Measurements from ENCODE around the gene CISD3. TPM values are rescaled to one million over a fixed set of nuclear protein-coding genes. Genes with fewer than 3 reads are reported as not detected.
A peak's percentile ranks its signal among the peaks of the same experiment; 100 is the strongest.

Gene CISD3
- total RNA-seq, 1 donor from 2014 or later: 27.6 TPM

- no peak for TF ChIP-seq CTCF (IDR thresholded peaks at IDR 0.05)
- no peaks in the 10 kb centered on the region for H3K9me3 ChIP-seq
- no peaks in the 10 kb centered on the region for H3K27me3 ChIP-seq
- H3K4me3 ChIP-seq: no peak overlapping the region
- peaks cover 0 to 24% of the 10 kb centered on the region in 2 donors for H3K4me1 ChIP-seq
- no peak for DNase-seq (ENCODE audit: low spot score in 2 of 2)
- peak overlapping the region; percentile 67 to 78 for H3K27ac ChIP-seq
- H3K36me3 ChIP-seq: peaks cover 21 to 33% of the 10 kb centered on the region in 2 donors
- intact Hi-C loops (cut with DNase I): no loop called here
Measured at GRCh38 chr17:38741461-38741860, 11.3 kb downstream of the CISD3 start.

- H3K27me3 ChIP-seq: no peaks in the 10 kb centered on the region
- DNase-seq (ENCODE audit: low spot score in 2 of 2): no peak
- intact Hi-C loops (cut with DNase I): no loop called here
- no peak overlapping the region for H3K4me3 ChIP-seq
- no peaks in the 10 kb centered on the region for H3K9me3 ChIP-seq
- TF ChIP-seq CTCF (IDR thresholded peaks at IDR 0.05): no peak
- peaks cover under 1 to 29% of the 10 kb centered on the region in 2 donors for H3K4me1 ChIP-seq
- H3K36me3 ChIP-seq: peaks cover 18 to 31% of the 10 kb centered on the region in 2 donors
- H3K27ac ChIP-seq: peak overlapping the region; percentile 67 to 78
Measured at GRCh38 chr17:38741921-38742410, 11.8 kb downstream of the CISD3 start.

GRCh38 chr17:38742411-38743308, 12.5 kb downstream of the CISD3 start:
- intact Hi-C loops (cut with DNase I): no loop called here
- Histone ChIP-seq H3K9me3 (no peaks in the 10 kb centered on the region), H3K4me1 (peaks cover 3 to 31% of the 10 kb centered on the region in 2 donors), H3K4me3 (no peak overlapping the region), H3K36me3 (peaks cover 15 to 24% of the 10 kb centered on the region in 2 donors), H3K27ac (peak overlapping the region; percentile 67 to 78), H3K27me3 (no peaks in the 10 kb centered on the region)
- peak in 1 of 2 donors; percentile 83 for DNase-seq (ENCODE audit: low spot score in 2 of 2)
- no peak for TF ChIP-seq CTCF (IDR thresholded peaks at IDR 0.05)

- peaks cover 9 to 14% of the 10 kb centered on the region in 2 donors for H3K36me3 ChIP-seq
- DNase-seq (ENCODE audit: low spot score in 2 of 2): no peak
- H3K4me1 ChIP-seq: peaks cover 3 to 31% of the 10 kb centered on the region in 2 donors
- no peaks in the 10 kb centered on the region for H3K9me3 ChIP-seq
- H3K27ac ChIP-seq: peak overlapping the region; percentile 43 to 67
- H3K27me3 ChIP-seq: no peaks in the 10 kb centered on the region
- H3K4me3 ChIP-seq: no peak overlapping the region
- intact Hi-C loops (cut with DNase I): no loop called here
- no peak for TF ChIP-seq CTCF (IDR thresholded peaks at IDR 0.05)
Measured at GRCh38 chr17:38743556-38744171, 13.5 kb downstream of the CISD3 start.

GRCh38 chr17:38745545-38745944, 15.4 kb downstream of the CISD3 start:
- H3K27me3 ChIP-seq: no peaks in the 10 kb centered on the region
- no peaks in the 10 kb centered on the region for H3K36me3 ChIP-seq
- TF ChIP-seq CTCF (IDR thresholded peaks at IDR 0.05): no peak
- peaks cover 3 to 38% of the 10 kb centered on the region in 2 donors for H3K4me1 ChIP-seq
- peak in 1 of 2 donors; percentile 63 for DNase-seq (ENCODE audit: low spot score in 2 of 2)
- H3K4me3 ChIP-seq: no peak overlapping the region
- no peaks in the 10 kb centered on the region for H3K9me3 ChIP-seq
- intact Hi-C loops (cut with DNase I): loop anchor here (5.0 kb wide), 1 partner anchor 68 kb away; no protein-coding TSS in a partner anchor
- H3K27ac ChIP-seq: peak overlapping the region in 1 of 2 donors; percentile 8
